NCI-H1417 treated with DMSO at 0.1 percent for 48 hours (cell line): ENCODE measurements around the gene PRICKLE3.

ENCODE experiments used
- DNase-seq: peaks from one replicate; lab custom pipeline; 2025; lab: John Stamatoyannopoulos, UW

PRICKLE3 gene

GRCh38 chrX:49186125-49187027 is at the start of gene PRICKLE3:
PRICKLE3 (minus strand) TSS chrX:49186373; CDS start chrX:49186297, 76 bp downstream.
- DNase-seq = no peak

- no peak for DNase-seq
Observed at GRCh38 chrX:49233887-49234555, 47.8 kb upstream of the PRICKLE3 start.

- DNase-seq = no peak
Observed at GRCh38 chrX:49233176-49233575, 47.0 kb upstream of the PRICKLE3 start, which contains the start of gene CACNA1F. CACNA1F (minus strand) TSS chrX:49233340; CDS start chrX:49233309, 31 bp downstream.

GRCh38 chrX:49232525-49232924 is 46.4 kb upstream of the PRICKLE3 start:
- DNase-seq = no peak

GRCh38 chrX:49231333-49232000 is 45.3 kb upstream of the PRICKLE3 start:
- no peak for DNase-seq

- DNase-seq = no peak
Observed at GRCh38 chrX:49230500-49231232, 44.5 kb upstream of the PRICKLE3 start.

- no peak for DNase-seq
Observed at GRCh38 chrX:49228185-49228584, 42.0 kb upstream of the PRICKLE3 start.

- DNase-seq = no peak
Observed at GRCh38 chrX:49227726-49228125, 41.6 kb upstream of the PRICKLE3 start.

GRCh38 chrX:49226946-49227345 is 40.8 kb upstream of the PRICKLE3 start:
- DNase-seq = no peak

- DNase-seq = no peak
Observed at GRCh38 chrX:49225858-49226257, 39.7 kb upstream of the PRICKLE3 start.

- DNase-seq = no peak
Observed at GRCh38 chrX:49221868-49222267, 35.7 kb upstream of the PRICKLE3 start.

GRCh38 chrX:49220100-49220499 is 33.9 kb upstream of the PRICKLE3 start:
- DNase-seq = no peak

- DNase-seq = no peak
Observed at GRCh38 chrX:49214996-49215526, 28.9 kb upstream of the PRICKLE3 start.

GRCh38 chrX:49214416-49214815 is 28.2 kb upstream of the PRICKLE3 start:
- DNase-seq = no peak

GRCh38 chrX:49212861-49213260 is 26.7 kb upstream of the PRICKLE3 start:
- DNase-seq = no peak

GRCh38 chrX:49212209-49212608 is 26.0 kb upstream of the PRICKLE3 start:
- no peak for DNase-seq

- no peak for DNase-seq
Observed at GRCh38 chrX:49211074-49211473, 24.9 kb upstream of the PRICKLE3 start.

- no peak for DNase-seq
Observed at GRCh38 chrX:49210406-49210805, 24.2 kb upstream of the PRICKLE3 start.

GRCh38 chrX:49209434-49210251 is 23.5 kb upstream of the PRICKLE3 start:
- DNase-seq = no peak

GRCh38 chrX:49208399-49208798 is 22.2 kb upstream of the PRICKLE3 start:
- no peak for DNase-seq

GRCh38 chrX:49206543-49206942 is 20.4 kb upstream of the PRICKLE3 start:
- DNase-seq = no peak
